GM18873 (cell line): ENCODE measurements around the gene PINLYP.
"Not testable (repeated sequence)": the region's sequence is repeated elsewhere in the genome, so short reads cannot be mapped to it uniquely, and the experiment has no call there.

Experiments used
- ATAC-seq: cut with Tn5 transposase; IDR thresholded peaks from one replicate; pipeline ENCODE4 v1.9.1; 2021; ENCODE audit warnings: mild to moderate bottlenecking, moderate library complexity, moderate number of reproducible peaks; ENCODE audit not compliant: unreplicated experiment, low FRiP score

Gene PINLYP

GRCh38 chr19:43598445-43599240 lies 23.0 kb downstream of the PINLYP start:
- ATAC-seq = no peak

- no peak for ATAC-seq
These were observed 24.2 kb downstream of the PINLYP start for GRCh38 chr19:43599635-43600295.

DNA sequence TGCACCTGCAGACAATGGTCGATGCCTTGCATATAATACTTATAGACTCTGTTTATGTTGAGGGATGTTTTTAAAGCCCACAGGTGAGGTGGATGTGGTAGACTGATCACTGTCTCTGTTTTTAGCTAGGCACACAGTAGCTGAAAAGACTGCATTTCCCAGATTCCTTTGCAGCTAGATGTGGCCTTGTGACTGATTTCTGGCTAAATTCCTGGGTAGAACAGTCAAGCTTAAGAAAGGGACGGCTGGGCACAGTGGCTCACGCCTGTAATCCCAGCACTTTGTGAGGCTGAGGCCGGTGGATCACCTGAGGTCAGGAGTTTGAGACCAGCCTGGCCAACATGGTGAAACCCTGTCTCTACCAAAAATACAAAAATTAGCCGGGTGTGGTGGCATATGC lies 24.7 kb downstream of the PINLYP start:
- not testable (repeated sequence) for ATAC-seq

DNA sequence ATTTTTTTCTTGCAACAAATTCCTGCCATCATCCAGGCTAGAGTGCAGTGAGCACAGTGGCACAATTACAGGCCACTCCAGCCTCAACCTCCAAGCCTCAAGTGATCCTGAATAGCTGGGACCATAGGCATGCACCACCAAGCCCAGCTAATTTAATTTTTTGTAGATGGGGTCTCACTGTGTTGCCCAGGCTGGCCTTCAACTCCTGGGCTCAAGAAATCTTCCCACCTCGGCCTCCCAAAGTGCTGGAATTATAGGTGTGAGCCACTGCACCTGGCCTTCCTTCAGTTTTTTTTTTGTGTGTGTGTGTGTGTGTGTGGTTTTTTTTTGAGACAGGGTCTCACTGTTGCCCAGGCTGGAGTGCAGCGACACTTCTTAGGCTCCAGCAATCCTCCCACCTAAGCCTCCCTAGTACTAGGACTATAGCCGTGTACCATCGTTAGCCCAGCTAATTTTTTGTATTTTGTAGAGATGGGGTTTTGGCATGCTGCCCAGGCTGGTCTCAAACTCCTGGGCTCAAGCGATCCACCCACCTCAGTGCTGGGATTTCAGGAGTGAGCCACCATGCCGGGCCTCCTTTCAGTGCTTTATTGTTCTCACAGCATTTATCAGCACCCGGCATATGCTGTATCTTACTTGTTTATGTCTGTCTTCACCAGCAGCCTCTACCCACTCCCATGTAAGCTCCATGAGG lies 30.4 kb downstream of the PINLYP start:
- no peak for ATAC-seq

DNA sequence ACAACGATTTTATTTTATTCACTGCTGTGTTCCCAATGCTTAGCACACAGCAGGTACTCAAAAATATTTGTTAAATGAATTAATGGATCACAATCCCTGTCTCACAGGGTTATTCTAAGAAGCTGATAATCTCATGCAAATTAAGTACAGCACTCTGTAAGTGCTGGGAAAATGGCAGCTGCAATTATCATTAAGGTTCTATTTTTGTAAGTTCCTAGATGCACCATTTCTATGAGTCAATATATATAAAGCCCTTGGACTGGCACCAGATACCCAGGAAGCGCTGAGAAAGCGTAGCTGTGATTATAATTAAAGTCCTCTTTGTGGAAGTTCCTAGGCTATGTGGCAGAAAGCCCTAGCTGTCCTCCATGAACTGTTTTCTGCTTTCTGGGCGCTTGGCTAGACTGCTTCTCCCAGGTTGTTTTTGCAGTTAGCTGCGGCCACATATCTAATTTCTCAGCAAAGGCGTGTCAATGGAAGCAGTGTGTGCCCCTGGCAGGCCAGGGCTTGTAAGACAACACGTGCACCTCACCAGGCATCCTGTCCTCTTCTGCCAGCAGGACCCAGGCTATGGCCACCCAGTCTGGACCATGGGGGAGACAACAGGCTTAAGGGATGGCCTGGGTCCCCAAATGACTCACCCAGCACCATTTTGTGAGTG lies 31.1 kb downstream of the PINLYP start:
- no peak for ATAC-seq

GRCh38 chr19:43607238-43608205 lies 31.9 kb downstream of the PINLYP start:
- no peak for ATAC-seq

GRCh38 chr19:43609872-43610271 lies 34.3 kb downstream of the PINLYP start:
- ATAC-seq = no peak

DNA sequence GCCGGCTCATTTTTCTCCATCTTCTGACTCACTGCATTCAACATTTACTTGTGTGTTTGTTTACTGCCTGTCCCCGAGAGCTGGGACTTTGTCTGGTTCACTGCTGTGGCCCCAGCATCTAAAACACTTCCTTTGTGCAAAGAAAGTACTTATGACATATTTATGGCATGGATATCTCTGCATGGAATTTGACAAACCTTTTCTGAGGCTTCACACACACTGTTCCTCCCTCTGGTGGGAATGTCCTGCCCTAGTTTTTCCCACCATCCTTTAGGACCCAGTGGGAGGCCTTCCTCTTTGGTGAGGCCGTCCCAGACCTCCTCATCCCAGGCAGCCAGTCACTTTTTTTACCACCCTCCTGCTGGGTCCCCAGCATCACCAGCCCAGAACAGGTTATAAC lies 34.9 kb downstream of the PINLYP start:
- ATAC-seq = no peak

DNA sequence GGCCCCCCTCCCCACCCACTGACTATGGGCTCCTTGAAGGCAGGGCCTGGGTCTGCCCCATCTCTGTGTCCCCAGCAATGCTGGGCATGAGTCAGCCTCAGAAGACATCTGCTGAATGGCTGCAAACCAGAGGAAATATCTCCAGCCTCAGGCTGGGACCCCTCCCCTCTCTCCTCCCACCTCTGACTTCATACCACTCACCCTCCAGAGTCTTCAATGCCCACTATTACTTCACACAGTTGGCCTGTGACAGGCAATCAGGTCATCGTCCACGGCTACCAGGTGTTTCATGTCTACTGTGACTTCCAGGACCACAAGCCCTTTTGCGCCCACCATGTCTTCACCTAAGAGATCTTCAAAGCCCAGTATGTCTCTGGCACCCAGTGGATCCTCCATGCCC lies 36.2 kb downstream of the PINLYP start, which contains the start of gene SRRM5:
TSS of gene SRRM5 (plus strand) at position 301 of the 400 bp plus-strand sequence. CDS start at position 335, 34 bp downstream.
- no peak for ATAC-seq

DNA sequence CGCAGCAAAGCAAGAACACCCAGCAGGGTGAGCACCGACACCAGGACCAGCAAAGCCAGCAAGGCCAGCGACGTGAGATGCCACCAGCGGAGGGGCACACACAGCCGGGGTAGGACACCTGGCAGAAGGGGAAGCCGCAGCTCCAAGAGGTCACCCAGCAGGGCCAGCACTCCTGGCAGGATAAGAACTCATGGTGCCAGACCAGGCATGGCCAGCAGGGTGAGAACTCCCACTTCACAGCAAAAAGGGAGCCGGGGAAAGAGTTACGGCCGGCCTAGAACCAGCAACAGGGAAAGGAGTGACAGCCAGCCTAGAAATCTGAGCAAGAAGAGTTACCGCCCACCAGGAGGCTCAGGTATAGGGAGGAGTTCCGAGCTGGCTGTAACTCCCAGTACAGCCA lies 36.8 kb downstream of the PINLYP start:
- no peak for ATAC-seq

DNA sequence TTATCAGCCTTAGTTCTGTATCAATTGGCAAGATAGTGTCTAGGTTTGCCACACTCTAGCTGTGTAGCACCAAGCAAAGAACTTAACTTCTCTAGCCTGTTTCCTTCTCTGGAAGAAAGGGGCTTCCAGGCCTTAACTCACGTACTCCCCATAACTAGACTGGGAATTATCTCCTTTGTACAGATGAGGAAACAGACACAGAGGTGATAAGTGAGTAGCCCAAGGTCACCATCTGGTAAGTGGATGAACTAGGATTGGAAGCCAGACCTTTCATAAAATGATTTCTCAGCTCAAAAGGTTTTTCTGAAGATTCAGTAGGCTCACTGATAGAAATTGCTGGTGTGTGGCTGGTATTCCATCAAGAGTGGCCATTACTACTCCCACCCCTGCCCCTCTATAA lies 40.7 kb downstream of the PINLYP start:
- ATAC-seq = no peak

DNA sequence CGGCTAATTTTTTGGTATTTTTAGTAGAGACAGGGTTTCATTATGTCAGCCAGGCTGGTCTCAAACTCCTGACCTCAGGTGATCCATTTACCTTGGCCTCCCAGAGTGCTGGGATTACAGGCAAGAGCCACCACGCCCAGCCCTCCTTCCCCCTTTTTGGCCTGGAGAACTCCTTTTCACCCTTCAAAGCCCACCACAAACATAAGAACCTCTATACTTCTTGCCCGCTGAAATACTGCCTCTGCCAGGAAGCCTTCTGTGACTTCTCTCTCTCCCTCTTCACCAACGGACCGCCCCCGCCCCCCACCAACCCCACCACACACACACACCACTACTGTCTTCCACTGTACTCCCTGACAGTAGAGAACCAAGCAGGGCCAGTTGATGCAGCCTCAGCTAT lies 41.4 kb downstream of the PINLYP start:
- no peak for ATAC-seq

DNA sequence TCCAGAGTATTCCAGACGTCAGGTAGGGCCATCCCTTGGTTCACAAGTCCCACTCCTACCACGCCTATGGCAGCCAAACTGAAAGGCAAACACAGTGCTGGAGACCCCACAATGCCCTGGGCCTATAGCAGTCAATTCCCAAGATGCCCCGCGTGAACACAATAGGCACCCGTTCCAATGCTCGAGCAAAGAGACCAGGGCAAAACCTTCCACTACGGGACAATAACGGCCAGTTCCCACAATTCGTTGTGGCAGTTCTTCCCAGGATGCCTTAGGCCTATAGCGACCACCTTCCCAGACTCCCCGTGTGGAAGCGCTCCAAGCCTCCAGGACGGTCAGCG lies 43.3 kb downstream of the PINLYP start:
- peak; percentile 6 for ATAC-seq

DNA sequence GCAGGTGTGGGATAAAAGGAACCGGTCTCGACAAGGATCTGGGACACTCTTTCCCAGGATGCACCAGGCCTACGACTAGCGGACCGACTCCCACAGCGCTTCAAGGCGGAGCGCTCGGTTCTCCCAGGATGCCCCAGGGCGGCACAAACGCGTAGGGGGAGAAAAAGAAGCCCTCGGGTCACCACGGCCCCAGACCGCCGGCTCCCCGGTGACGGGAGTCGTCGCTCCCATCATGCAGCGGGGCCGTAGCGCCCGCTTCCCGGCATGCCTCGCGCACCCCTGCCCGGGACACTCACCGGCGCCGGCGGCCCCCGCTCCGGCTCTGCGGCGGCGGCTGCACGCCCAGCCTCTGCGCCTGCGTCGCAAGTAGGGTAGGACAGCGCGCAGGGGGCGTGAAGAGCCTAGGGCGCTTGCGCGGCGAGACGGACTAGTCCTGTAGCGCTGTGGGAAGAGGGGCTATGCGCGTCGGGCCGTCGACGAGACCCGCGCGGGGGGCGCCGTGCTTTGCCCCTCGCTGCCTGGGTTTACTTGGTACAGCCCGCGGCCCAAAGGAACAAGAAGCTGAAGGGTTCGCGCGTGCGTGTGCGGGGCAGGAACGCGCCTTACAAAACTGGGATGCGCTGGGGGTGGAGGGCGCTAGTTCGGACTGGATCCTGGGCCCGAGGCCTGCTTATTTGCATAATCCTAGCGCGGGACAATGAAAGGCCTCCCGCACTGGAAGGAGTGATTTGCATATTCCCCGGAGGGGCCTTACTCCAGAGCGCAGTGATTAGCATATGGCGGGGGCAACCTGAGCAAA lies 43.9 kb downstream of the PINLYP start, which contains the start of gene ZNF428:
TSS of gene ZNF428 (minus strand) at position 368 of the 799 bp plus-strand sequence. CDS start 5,325 bp downstream, outside the sequence.
- peak; percentile 65 for ATAC-seq

DNA sequence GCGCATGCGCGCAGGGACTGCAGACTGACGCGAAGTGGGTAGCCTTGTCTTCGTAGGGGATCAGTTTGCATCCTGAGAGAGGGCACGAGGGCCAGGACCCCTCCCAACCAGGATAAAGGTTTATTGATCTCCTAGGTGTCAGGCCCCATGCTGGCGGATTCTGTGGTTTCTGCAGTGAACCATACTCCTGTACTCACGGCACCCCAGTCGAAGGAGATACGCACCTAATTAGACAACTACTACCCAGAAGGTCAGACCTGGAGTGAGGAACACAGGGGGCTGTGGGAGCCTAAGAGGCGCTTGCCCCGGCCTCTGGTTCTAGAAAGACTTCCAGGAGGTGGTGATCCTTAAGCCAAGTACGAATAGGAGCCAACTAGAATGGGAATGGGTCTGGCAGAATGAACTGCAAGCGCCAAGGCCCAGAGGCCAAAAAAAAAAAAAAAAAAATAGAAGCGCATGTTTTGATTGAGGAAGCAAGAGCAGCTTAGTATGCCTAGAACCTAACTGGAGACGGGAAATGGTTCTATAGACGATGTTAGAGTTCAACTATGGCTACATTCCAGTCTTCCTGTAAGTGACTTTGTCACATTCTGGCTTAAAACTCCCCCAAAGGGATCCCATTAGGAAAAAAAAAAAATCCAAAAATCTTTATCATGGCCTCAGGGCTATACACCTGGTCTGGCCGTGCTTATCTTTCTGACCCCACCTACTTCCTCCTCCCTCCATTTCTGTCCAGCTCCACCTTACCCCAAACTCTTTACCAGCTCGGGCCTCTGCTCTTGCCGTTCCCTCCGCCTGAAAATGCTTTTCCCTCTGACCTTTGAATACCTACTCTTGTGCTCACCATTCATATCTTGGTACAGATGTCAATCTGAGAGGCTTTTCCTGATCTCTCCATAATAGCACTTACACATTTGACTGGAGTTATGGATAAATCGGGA lies 44.7 kb downstream of the PINLYP start:
- ATAC-seq = no peak

GRCh38 chr19:43622070-43622469 lies 46.5 kb downstream of the PINLYP start:
- ATAC-seq = no peak

- no peak for ATAC-seq
These were observed 47.4 kb downstream of the PINLYP start for GRCh38 chr19:43622956-43623355.
